ENCODE measurements around the gene MAN1A1. TPM values are rescaled to one million over a fixed set of nuclear protein-coding genes. Genes with fewer than 3 reads are reported as not detected.

Gene MAN1A1
- total RNA-seq, 1 experiment from 2014 or later, result 6.8 TPM

GRCh38 chr6:119274197-119274595 lies 75.4 kb downstream of the MAN1A1 start:
- Mint-ChIP-seq H3K4me1 (no peaks in the 10 kb centered on the region), H3K9me3 (peaks cover 16% of the 10 kb centered on the region), H3K27ac (no peak overlapping the region), H3K27me3 (ENCODE audit: low read depth) (no peaks in the 10 kb centered on the region), H3K36me3 (peaks cover 13% of the 10 kb centered on the region), H3K4me3 (no peak overlapping the region)
- DNase-seq (ENCODE audit: low spot score) (no peak), ATAC-seq (no peak)
- ChIA-PET CTCF (no interaction called here), POLR2A (no interaction called here)
- TF ChIP-seq EMX1 (CRISPR knock-in tag; IDR thresholded peaks at IDR 0.05) (no peak), ZSCAN18 (CRISPR knock-in tag; IDR thresholded peaks at IDR 0.05) (no peak), ZNF425 (CRISPR knock-in tag; conservative IDR thresholded peaks at IDR 0.05) (no peak)

- CTCF ChIA-PET, result interaction anchor here (0.9 kb wide), 1 partner anchor 12 kb away, joined by 3 read pairs; no protein-coding TSS in a partner anchor
- no peaks in the 10 kb centered on the region for H3K27me3 Mint-ChIP-seq (ENCODE audit: low read depth)
- no peak for ATAC-seq
These were observed 76.0 kb downstream of the MAN1A1 start for GRCh38 chr6:119273272-119274196.

GRCh38 chr6:119270545-119270944 lies 79.0 kb downstream of the MAN1A1 start:
- ChIA-PET POLR2A (no interaction called here), CTCF (no interaction called here)
- DNase-seq (ENCODE audit: low spot score) (no peak), ATAC-seq (no peak)
- Mint-ChIP-seq H3K4me1 (no peaks in the 10 kb centered on the region), H3K27ac (no peak overlapping the region), H3K27me3 (ENCODE audit: low read depth) (no peaks in the 10 kb centered on the region), H3K4me3 (no peak overlapping the region), H3K36me3 (peaks cover 15% of the 10 kb centered on the region), H3K9me3 (peaks cover 16% of the 10 kb centered on the region)
- TF ChIP-seq ZBTB21 (CRISPR knock-in tag; IDR thresholded peaks at IDR 0.05; ENCODE audit: borderline replicate concordance), result no peak
- TF ChIP-seq MAX (CRISPR knock-in tag; IDR thresholded peaks at IDR 0.05), result no peak
- TF ChIP-seq E2F1 (CRISPR knock-in tag; IDR thresholded peaks at IDR 0.05), result no peak
- no peak for TF ChIP-seq E2F4 (CRISPR knock-in tag; IDR thresholded peaks at IDR 0.05; ENCODE audit: borderline replicate concordance, low read depth)
- TF ChIP-seq SMAD4 (CRISPR knock-in tag; IDR thresholded peaks at IDR 0.05), result no peak
- TF ChIP-seq CREM (CRISPR knock-in tag; IDR thresholded peaks at IDR 0.05), result no peak
- no peak for TF ChIP-seq OVOL2 (CRISPR knock-in tag; IDR thresholded peaks at IDR 0.05; ENCODE audit: borderline replicate concordance)
- TF ChIP-seq ZNF263 (CRISPR knock-in tag; IDR thresholded peaks at IDR 0.05; ENCODE audit: low read depth), result no peak

More at GRCh38 chr6:119273272-119274196, 76.0 kb downstream of the MAN1A1 start:
- DNase-seq (ENCODE audit: low spot score), result no peak
- H3K4me3 Mint-ChIP-seq, result no peak overlapping the region
- no peaks in the 10 kb centered on the region for H3K4me1 Mint-ChIP-seq
- H3K36me3 Mint-ChIP-seq, result peaks cover 15% of the 10 kb centered on the region
- TF ChIP-seq ETV6 (CRISPR knock-in tag; IDR thresholded peaks at IDR 0.05) (no peak), ATF1 (CRISPR knock-in tag; IDR thresholded peaks at IDR 0.05) (no peak), ZNF138 (CRISPR knock-in tag; conservative IDR thresholded peaks at IDR 0.05) (no peak), GABPB1 (CRISPR knock-in tag; IDR thresholded peaks at IDR 0.05) (peak; percentile 42; the same call in 1 of the 2 replicates), FOXP4 (CRISPR knock-in tag; IDR thresholded peaks at IDR 0.05) (no peak), EMX1 (CRISPR knock-in tag; IDR thresholded peaks at IDR 0.05) (no peak), ZSCAN18 (CRISPR knock-in tag; IDR thresholded peaks at IDR 0.05) (no peak)
- POLR2A ChIA-PET, result no interaction called here
- peaks cover 16% of the 10 kb centered on the region for H3K9me3 Mint-ChIP-seq
- H3K27ac Mint-ChIP-seq, result no peak overlapping the region
